ENCODE results near the gene ZBTB9.

- TF ChIP-seq POLR2A (IDR thresholded peaks at IDR 0.05) = no peak
- TF ChIP-seq CTCF (IDR thresholded peaks at IDR 0.05) = no peak
Measured at GRCh38 chr6:33452496-33452895, 1.9 kb upstream of the ZBTB9 start.
